Stimulated activated CD8-positive, alpha-beta memory T cell treated with anti-CD3 and anti-CD28 coated beads, Interleukin-4, amount 100 ng/mL, for 1 hour (primary cell): ENCODE measurements around the gene SLC25A24.
"Not testable (repeated sequence)": the region's sequence is repeated elsewhere in the genome, so short reads cannot be mapped to it uniquely, and the experiment has no call there.

Source experiments
- DNase-seq, 2 donors: peaks; one replicate each; pipeline ENCODE4 v3.0.0-alpha.2; 2020; ENCODE audit warnings: low read depth in 2 of 2, low spot score in 1 of 2

Gene SLC25A24

GRCh38 chr1:108199201-108199691, 897 bp downstream of the SLC25A24 start:
- DNase-seq, result no peak

GRCh38 chr1:108194051-108194450, 6.1 kb downstream of the SLC25A24 start:
- no peak for DNase-seq

DNA sequence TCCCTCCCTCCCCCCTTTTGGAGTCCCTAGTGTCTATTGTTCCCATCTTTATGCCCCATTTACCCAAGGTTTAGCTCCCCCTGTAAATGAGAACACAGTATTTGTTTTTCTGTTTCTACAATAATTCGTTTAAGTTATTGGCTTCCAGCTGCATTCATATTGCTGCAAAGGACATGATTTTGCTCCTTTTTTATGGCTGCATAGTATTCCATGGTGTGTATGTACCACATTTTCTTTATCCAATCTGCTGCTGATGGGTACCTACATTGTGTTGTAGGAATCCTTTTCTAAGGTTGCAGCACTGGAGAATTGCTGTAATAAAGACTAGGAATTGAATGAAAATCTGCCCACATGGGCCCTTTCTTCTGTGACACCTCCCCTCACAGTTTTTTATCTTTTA, 6.8 kb downstream of the SLC25A24 start:
- DNase-seq, result no peak

- DNase-seq, result no peak
Observed at GRCh38 chr1:108192581-108192980, 7.6 kb downstream of the SLC25A24 start.

DNA sequence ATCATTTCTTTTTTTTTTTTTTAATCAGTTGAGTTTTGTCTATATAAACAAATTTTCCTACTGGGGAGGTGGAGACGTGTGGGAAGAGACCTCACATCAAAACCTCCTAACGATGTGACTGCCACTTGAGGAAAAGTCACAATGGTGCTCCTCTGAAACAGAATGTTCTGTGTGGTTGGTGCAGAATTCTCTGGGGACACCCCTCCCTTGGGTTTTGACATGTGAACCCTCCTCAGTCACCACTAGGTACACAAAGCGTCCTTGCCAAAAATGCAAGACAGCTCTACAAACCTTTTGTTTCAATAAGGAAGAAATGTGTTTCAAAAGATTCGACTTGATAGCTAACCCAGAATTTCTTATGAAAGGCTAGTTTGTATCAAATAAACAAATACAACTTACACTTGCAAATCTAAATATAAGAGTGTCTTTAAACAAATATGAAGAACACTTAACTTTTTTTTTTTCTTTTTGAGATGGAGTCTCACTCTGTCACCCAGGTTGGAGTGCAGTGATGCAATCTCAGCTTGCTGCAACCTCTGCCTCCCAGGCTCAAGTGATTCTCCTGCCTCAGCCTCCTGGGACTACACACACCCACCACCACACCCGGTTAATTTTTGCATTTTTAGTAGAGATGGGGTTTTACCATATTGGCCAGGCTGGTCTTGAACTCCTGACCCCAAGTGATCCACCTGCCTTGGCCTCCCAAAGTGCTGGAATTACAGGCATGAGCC, 9.3 kb downstream of the SLC25A24 start:
- DNase-seq, result no peak

DNA sequence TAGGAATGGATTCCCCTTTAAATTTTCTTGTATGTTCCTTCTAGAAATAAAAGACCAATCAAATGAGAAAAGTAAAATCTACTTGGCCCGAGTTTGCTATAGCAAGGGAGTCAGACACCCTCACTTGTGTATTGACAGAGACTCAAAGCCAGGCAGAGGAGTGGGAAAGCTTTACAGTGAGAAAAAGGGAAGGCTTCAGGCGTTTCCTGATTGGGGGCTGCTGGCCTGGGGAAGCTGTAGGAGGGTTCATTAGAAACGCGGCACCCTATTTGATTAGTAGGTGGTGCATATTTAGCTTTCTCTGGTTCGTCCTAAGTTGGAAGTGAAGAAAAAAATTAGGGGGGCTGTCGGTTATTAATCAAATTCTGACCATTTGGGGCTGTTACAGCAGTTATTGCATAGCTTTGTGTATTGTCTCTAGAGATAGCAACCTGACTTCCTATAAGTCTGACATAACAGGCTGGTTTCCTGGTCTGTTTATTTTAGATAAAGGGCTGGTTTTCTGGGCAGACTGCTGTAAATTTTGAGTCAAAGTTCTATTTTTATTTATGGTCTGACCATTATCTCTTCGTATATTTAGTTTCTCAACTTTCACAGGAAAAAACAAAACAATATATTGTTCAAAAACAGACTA, 10.0 kb downstream of the SLC25A24 start:
- DNase-seq, result no peak

- DNase-seq, result no peak
Observed at GRCh38 chr1:108188801-108189200, 11.3 kb downstream of the SLC25A24 start.

DNA sequence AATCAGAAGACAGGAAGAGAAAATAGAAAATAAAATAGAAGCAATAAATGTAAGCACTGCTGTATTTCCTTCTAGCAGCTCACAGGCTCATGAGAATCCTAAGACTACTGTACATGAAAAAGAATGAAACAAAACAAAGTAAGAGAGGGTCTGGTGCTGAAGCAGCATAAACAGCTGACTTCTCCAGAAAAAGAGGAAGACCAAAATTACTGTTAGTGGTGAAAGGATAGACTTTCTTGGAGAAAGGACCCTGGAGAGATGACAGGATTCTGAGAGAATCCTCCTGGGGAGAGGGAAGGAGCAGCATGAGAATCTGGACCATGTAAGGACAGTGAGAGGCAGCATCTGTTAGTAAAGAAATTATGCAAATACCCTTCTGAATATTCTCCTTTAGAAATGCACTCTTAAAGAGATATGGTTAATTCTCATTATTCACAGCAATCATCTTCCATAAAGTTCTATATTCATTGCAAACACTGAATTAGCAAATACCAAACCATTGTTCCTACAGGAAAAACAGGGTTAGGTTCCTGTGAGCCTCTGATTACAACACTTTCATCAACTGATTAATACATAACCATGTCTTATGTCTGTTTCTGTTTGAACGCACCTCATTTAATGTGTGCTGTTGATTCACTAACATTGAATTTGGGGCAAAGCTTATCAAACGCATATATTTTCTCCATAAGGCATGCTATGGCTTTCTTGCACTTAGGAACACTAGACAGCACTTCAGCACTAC, 17.0 kb downstream of the SLC25A24 start:
- no peak for DNase-seq

GRCh38 chr1:108179018-108179417, 21.1 kb downstream of the SLC25A24 start:
- DNase-seq, result no peak

GRCh38 chr1:108162409-108162808, 37.7 kb downstream of the SLC25A24 start:
- DNase-seq, result not testable (repeated sequence)

DNA sequence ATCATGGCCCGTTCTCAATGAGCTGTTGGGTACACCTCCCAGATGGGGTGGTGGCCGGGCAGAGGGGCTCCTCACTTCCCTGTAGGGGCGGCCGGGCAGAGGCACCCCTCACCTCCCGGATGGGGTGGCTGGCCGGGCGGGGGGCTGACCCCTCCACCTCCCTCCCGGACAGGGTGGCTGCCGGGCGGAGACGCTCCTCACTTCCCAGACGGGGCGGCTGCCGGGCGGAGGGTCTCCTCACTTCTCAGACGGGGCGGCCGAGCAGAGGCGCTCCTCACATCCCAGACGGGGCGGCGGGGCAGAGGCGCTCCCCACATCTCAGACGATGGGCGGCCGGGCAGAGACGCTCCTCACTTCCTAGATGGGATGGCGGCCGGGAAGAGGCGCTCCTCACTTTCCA, 40.2 kb downstream of the SLC25A24 start:
- not testable (repeated sequence) for DNase-seq

- DNase-seq, result no peak
Observed at GRCh38 chr1:108158893-108159453, 41.2 kb downstream of the SLC25A24 start.

- DNase-seq, result no peak
Observed at GRCh38 chr1:108154314-108154713, 45.8 kb downstream of the SLC25A24 start.

- no peak for DNase-seq
Observed at GRCh38 chr1:108152782-108153222, 47.3 kb downstream of the SLC25A24 start.

GRCh38 chr1:108151548-108151947, 48.6 kb downstream of the SLC25A24 start:
- no peak for DNase-seq

GRCh38 chr1:108149796-108150467, 50.2 kb downstream of the SLC25A24 start:
- no peak for DNase-seq

GRCh38 chr1:108144569-108144968, 55.6 kb downstream of the SLC25A24 start:
- not testable (repeated sequence) for DNase-seq

- no peak for DNase-seq
Observed at GRCh38 chr1:108142773-108143394, 57.3 kb downstream of the SLC25A24 start.

DNA sequence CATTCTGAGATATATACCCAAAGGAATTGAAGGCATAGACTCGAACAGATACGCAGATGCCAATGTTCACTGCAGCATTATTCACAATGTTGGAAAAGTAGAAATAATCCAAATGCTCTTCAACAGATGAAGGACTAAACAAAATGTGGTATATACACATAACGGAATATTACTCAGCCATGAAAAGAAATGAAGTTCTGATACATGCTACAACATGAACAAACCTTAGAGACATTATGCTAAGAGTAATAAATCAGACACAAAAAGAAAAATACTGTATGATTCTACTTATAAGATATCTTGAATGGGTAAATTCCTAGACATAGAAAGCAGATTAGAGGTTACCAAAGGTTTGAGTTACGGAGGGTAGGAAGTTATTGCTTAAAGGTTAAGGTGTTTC, 57.9 kb downstream of the SLC25A24 start:
- DNase-seq, result no peak

GRCh38 chr1:108141621-108142020, 58.5 kb downstream of the SLC25A24 start:
- no peak for DNase-seq

DNA sequence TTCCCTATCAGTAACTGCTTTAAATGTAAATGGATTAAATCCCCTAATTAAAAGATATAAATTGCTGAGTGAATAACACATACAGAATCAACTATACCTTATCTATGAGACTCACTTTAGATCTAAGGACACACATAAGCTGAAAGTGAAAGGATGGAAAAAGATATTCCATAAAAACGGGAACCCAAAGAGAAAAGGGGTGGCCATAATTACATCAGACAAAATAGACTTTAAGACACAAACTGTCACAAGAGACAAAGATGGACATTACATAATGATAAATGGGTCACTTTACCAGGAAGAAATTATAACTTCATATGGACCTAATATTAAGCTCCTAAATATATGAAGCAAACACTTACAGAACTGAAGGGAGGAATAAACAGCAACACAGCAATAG, 59.2 kb downstream of the SLC25A24 start:
- DNase-seq, result no peak
